RWPE2 (cell line): ENCODE measurements around the gene CXCR5.

Source experiments
- ATAC-seq: fragments of 200-7000 bp; cut with Tn5 transposase; 3 replicates; pipeline ENCODE4 v1.9.1; 2021; ENCODE audit warnings: low read depth
- DNase-seq: peaks from one replicate; pipeline ENCODE4 v3.0.0-alpha.2; 2020; ENCODE audit warnings: low spot score
- H3K27ac ChIP-seq: fragments of 450-650 bp; 2 replicates; pipeline ENCODE4 v1.5.1; 2017; ENCODE audit warnings: mild to moderate bottlenecking; ENCODE audit not compliant: poor library complexity, severe bottlenecking
- H3K27me3 ChIP-seq: fragments of 250-450 bp; sonication (Bioruptor Pico); 2 replicates; pipeline ENCODE4 v1.5.1; 2021; ENCODE audit warnings: mild to moderate bottlenecking, moderate library complexity; ENCODE audit not compliant: insufficient read depth, poor library complexity, severe bottlenecking
- H3K36me3 ChIP-seq: fragments of 250-450 bp; sonication (Bioruptor Pico); 2 replicates; pipeline ENCODE4 v1.5.1; 2020; ENCODE audit warnings: low read depth, mild to moderate bottlenecking, moderate library complexity
- H3K4me1 ChIP-seq: fragments of 250-450 bp; sonication (Bioruptor Pico); 2 replicates; pipeline ENCODE4 v1.5.1; 2021; ENCODE audit warnings: mild to moderate bottlenecking, moderate library complexity; ENCODE audit not compliant: insufficient read depth, poor library complexity, severe bottlenecking
- H3K4me3 ChIP-seq: fragments of 250-450 bp; sonication (Bioruptor Pico); 2 replicates; pipeline ENCODE4 v1.5.1; 2021; ENCODE audit warnings: mild to moderate bottlenecking, moderate library complexity; ENCODE audit not compliant: severe bottlenecking
- H3K9me3 ChIP-seq: fragments of 250-450 bp; sonication (Bioruptor Pico); 2 replicates; pipeline ENCODE4 v1.5.1; 2021; ENCODE audit warnings: mild to moderate bottlenecking, moderate library complexity; ENCODE audit not compliant: severe bottlenecking
- TF ChIP-seq, protein P1 (sequence below): fragments of 450-650 bp; IDR thresholded peaks from one replicate; pipeline ENCODE4 v1.5.1; 2017; ENCODE audit warnings: mild to moderate bottlenecking, moderate library complexity; ENCODE audit not compliant: poor library complexity, severe bottlenecking

The CXCR5 gene

DNA sequence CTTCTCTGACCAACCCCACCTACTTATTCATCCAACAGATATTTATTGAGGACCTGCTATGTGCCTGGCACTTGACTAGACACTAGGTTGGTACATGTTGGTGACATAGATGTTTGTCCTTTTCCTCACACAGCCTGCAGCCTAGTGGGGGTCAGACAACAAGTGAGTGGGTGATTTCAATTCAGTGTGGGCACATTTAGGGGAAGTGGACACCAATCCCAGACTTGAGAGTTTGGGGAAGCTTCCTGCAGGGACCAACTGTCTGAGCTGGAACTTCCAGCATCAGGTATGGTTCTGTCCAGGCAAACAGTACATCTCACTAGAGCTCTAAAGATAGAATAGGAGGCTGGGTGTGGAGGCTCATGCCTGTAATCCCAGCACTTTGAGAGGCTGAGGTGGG is 47.9 kb downstream of the CXCR5 start:
- Histone ChIP-seq H3K36me3 (no peaks in the 10 kb centered on the region), H3K27ac (no peak overlapping the region), H3K27me3 (no peaks in the 10 kb centered on the region), H3K9me3 (no peaks in the 10 kb centered on the region), H3K4me1 (peaks cover 8% of the 10 kb centered on the region), H3K4me3 (no peak overlapping the region)
- ATAC-seq (no peak), DNase-seq (no peak)
- TF ChIP-seq, protein P1, sequence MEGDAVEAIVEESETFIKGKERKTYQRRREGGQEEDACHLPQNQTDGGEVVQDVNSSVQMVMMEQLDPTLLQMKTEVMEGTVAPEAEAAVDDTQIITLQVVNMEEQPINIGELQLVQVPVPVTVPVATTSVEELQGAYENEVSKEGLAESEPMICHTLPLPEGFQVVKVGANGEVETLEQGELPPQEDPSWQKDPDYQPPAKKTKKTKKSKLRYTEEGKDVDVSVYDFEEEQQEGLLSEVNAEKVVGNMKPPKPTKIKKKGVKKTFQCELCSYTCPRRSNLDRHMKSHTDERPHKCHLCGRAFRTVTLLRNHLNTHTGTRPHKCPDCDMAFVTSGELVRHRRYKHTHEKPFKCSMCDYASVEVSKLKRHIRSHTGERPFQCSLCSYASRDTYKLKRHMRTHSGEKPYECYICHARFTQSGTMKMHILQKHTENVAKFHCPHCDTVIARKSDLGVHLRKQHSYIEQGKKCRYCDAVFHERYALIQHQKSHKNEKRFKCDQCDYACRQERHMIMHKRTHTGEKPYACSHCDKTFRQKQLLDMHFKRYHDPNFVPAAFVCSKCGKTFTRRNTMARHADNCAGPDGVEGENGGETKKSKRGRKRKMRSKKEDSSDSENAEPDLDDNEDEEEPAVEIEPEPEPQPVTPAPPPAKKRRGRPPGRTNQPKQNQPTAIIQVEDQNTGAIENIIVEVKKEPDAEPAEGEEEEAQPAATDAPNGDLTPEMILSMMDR, result no peak

DNA sequence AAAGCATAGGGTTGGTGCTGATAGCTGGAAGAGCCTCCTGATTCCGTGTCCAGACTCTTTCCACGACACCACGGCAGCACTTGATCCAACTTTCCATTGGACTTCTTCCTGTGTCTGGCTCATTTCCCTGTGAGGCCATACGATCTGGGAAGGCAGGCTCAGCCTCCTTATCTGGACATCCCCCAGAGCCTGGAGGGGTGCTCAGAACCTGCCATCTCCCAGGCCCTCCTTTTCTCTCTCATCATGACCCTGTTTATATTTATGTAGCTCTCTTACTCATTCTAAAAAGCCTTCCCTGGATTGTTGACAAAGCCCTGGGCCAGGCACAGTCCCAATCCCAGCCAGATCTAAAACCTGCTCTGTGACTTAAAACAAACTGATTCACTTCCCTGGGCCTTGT is 49.8 kb downstream of the CXCR5 start:
- TF ChIP-seq, protein P1, result no peak
- no peak overlapping the region for H3K4me3 ChIP-seq
- H3K27me3 ChIP-seq, result no peaks in the 10 kb centered on the region
- no peak overlapping the region for H3K27ac ChIP-seq
- no peak for DNase-seq
- no peaks in the 10 kb centered on the region for H3K36me3 ChIP-seq
- no peaks in the 10 kb centered on the region for H3K9me3 ChIP-seq
- ATAC-seq, result no peak
- H3K4me1 ChIP-seq, result peaks cover 8% of the 10 kb centered on the region

DNA sequence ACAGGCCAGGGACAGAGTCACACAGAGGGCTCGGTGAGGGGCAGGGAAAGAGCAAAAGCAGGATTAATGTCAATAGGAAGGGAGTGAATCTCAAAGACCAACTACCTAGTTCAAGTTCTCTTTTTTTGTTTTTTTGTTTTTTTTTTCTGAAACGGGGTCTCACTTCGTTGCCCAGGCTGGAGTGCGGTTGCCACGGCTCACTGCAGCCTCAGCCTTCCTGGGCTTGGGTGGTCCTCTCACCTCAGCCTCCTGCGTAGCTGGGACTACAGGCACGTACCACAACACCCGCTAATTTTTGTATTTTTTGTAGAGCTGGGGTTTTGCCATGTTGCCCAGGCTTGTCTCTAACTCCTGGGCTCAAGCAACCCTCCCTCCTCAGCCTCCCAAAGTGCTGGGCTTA is 51.7 kb downstream of the CXCR5 start:
- ATAC-seq, result no peak
- no peak for DNase-seq
- Histone ChIP-seq H3K27ac (no peak overlapping the region), H3K9me3 (no peaks in the 10 kb centered on the region), H3K4me1 (peaks cover 22% of the 10 kb centered on the region), H3K36me3 (no peaks in the 10 kb centered on the region), H3K27me3 (no peaks in the 10 kb centered on the region), H3K4me3 (no peak overlapping the region)
- TF ChIP-seq, protein P1, result no peak

DNA sequence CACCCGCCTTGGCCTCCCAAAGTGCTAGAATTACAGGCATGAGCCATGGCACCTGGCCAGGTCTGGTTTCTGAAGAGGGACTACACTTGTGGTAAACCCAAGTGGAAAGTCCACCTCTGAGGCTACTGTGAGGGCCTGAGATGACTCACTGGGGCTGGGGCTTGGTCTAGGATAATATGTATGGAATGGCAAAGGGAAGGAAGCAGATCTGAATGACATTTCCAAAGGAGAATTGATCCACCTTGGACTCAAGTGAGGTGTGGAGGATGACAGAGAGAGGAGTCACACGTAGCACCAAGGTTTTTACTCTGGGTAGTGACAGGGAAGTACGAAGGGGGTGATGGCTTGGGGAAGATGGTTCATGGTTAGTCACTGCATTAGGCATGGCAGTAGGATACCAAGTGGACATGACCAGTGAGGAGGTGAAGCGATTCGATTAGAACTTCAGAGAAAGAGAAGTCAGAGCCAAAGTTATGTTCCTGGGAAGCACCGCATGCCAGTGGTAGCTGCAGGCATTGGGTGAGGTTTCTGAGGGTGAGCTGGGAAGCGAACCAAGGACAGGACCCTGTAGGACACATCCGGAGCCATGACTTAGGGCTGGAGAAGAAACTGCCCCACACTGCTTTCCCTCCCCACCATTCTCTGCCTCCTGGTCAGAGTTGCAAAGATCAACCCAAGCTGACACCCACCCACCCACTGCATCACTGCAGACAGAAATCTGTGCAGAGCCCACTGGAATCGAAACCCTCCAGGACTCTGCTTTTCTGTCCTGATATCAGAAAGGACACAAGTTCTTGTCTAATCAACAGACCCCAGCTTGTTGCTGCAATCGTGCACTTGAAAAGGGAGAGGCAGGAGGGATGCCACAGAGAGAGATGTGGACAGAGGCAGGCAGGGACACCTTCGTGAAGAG is 55.1 kb downstream of the CXCR5 start:
- peak; percentile 96 for DNase-seq
- Histone ChIP-seq H3K4me1 (peaks cover 22% of the 10 kb centered on the region), H3K4me3 (no peak overlapping the region), H3K27me3 (no peaks in the 10 kb centered on the region), H3K36me3 (no peaks in the 10 kb centered on the region), H3K9me3 (no peaks in the 10 kb centered on the region), H3K27ac (peak overlapping the region; percentile 73)
- ATAC-seq, result peak; percentile 92
- TF ChIP-seq, protein P1, result no peak

DNA sequence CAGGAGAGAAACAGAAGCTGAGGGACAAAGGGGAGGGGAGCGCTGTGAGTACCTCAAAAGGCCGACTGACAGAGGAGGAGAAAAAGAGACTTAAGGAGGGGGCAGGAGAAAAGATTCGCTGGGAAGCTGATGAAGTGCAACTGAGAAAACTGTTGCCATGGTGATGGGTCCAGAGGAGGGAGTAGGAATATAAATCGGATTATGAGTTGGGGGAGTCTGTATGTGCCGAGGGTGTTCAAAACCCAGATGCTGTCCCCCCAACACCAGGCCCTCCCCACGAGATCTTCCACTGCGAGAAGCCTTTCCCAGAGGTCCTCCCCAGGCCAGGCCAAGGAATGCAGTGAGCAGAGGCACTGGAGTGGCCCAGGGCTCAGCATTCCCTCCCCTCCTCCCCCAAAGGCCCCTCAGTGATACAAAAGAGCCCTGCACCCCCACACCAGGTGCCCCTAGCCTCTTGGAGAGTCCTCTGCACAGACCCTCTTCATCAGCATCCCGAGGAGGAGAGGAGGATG is 55.8 kb downstream of the CXCR5 start:
- Histone ChIP-seq H3K4me3 (no peak overlapping the region), H3K4me1 (peaks cover 22% of the 10 kb centered on the region), H3K27me3 (no peaks in the 10 kb centered on the region), H3K9me3 (no peaks in the 10 kb centered on the region), H3K36me3 (no peaks in the 10 kb centered on the region), H3K27ac (peak overlapping the region; percentile 73)
- ATAC-seq (no peak), DNase-seq (no peak)
- TF ChIP-seq, protein P1, result no peak
